CD4-positive, CD25-positive, alpha-beta regulatory T cell (primary cell): ENCODE measurements around the gene CBLN1. TPM values are rescaled to one million over a fixed set of nuclear protein-coding genes. Genes with fewer than 3 reads are reported as not detected.

Source experiments
- ATAC-seq, 2 donors: fragments of 150-1000 bp; cut with Tn5 transposase; one replicate each; pipeline ENCODE4 v1.10.0; 2021; ENCODE audit warnings: low read depth in 2 of 2, moderate number of reproducible peaks in 2 of 2, moderate library complexity in 1 of 2
- DNase-seq, 3 donors: peaks; one replicate each; pipeline versions ENCODE4 v3.0.0 to v3.0.0-alpha.2; 2012 to 2022; ENCODE audit warnings: mixed read lengths in 1 of 3
- H3K27ac ChIP-seq: one replicate; pipeline ENCODE4 v1.7.0; 2013; ENCODE audit warnings: mild to moderate bottlenecking, low read length; ENCODE audit not compliant: insufficient read depth, poor library complexity, severe bottlenecking
- H3K27me3 ChIP-seq: one replicate; pipeline ENCODE4 v1.7.0; 2013; ENCODE audit warnings: low read length; ENCODE audit not compliant: control insufficient read depth, insufficient read depth
- H3K36me3 ChIP-seq: one replicate; pipeline ENCODE4 v1.7.0; 2013; ENCODE audit warnings: mild to moderate bottlenecking, low read length, moderate library complexity; ENCODE audit not compliant: control insufficient read depth, insufficient read depth
- H3K4me1 ChIP-seq: 2 replicates; pipeline ENCODE4 v1.7.0; 2013; ENCODE audit warnings: mild to moderate bottlenecking, low read length; ENCODE audit not compliant: insufficient read depth, control insufficient read depth, poor library complexity, severe bottlenecking
- H3K4me3 ChIP-seq: one replicate; pipeline ENCODE4 v1.7.0; 2013; ENCODE audit warnings: low read depth, mild to moderate bottlenecking, low read length, moderate library complexity
- H3K9me3 ChIP-seq, 2 experiments: 1 replicate in 1 of 2; 2 replicates in 1 of 2; pipeline ENCODE4 v1.7.0; 2013; ENCODE audit warnings: low read length in 2 of 2, mild to moderate bottlenecking in 1 of 2, moderate library complexity in 1 of 2; ENCODE audit not compliant: control insufficient read depth in 2 of 2
- H3K27ac Mint-ChIP-seq, 3 donors: one replicate each; pipeline ENCODE4 v1.8.0; 2020 to 2022; ENCODE audit warnings: mild to moderate bottlenecking in 3 of 3, mixed read lengths in 3 of 3, moderate library complexity in 2 of 3
- H3K27me3 Mint-ChIP-seq: one replicate; pipeline ENCODE4 v1.8.0; 2022; ENCODE audit warnings: mild to moderate bottlenecking, mixed read lengths
- H3K36me3 Mint-ChIP-seq: one replicate; pipeline ENCODE4 v1.8.0; 2020; ENCODE audit warnings: mixed read lengths
- H3K4me1 Mint-ChIP-seq, 4 donors: one replicate each; pipeline ENCODE4 v1.8.0; 2020 to 2022; ENCODE audit warnings: mixed read lengths in 4 of 4, mild to moderate bottlenecking in 1 of 4
- H3K4me3 Mint-ChIP-seq, 4 donors: one replicate each; pipeline ENCODE4 v1.8.0; 2020 to 2022; ENCODE audit warnings: mild to moderate bottlenecking in 4 of 4, mixed read lengths in 4 of 4, moderate library complexity in 3 of 4
- H3K9me3 Mint-ChIP-seq, 7 donors: one replicate each; pipeline ENCODE4 v1.8.0; 2020 to 2022; ENCODE audit warnings: mixed read lengths in 7 of 7, mild to moderate bottlenecking in 3 of 7, moderate library complexity in 2 of 7
- polyA plus RNA-seq, 4 donors: library from polyadenylated mRNA; unstranded; fragments of 300-500 nt; fragmentation: Illumina TruSeq; gene quantifications; one replicate each; pipeline ENCODE4 v1.2.3, GENCODE V29; 2021
- total RNA-seq: library from RNA; stranded (reverse); gene quantifications from one replicate; pipeline ENCODE4 v1.2.3, GENCODE V29; 2022

Gene CBLN1
- total and polyA plus RNA-seq, 5 donors from 2014 or later, result not detected

GRCh38 chr16:49268667-49269066, 13.0 kb downstream of the CBLN1 start:
- Histone ChIP-seq H3K36me3 (no peaks in the 10 kb centered on the region), H3K27ac (no peak overlapping the region), H3K27me3 (peaks cover 7% of the 10 kb centered on the region), H3K9me3 (no peaks in the 10 kb centered on the region), H3K4me1 (no peaks in the 10 kb centered on the region), H3K4me3 (no peak overlapping the region)
- Mint-ChIP-seq H3K4me1 (no peaks in the 10 kb centered on the region), H3K9me3 (peaks cover 0 to 10% (median 2%) of the 10 kb centered on the region in 7 donors), H3K4me3 (no peak overlapping the region), H3K27me3 (peaks cover 10% of the 10 kb centered on the region), H3K36me3 (no peaks in the 10 kb centered on the region), H3K27ac (no peak overlapping the region)
- DNase-seq, result no peak
- no peak for ATAC-seq

GRCh38 chr16:49262501-49262900, 19.1 kb downstream of the CBLN1 start:
- Histone ChIP-seq H3K36me3 (no peaks in the 10 kb centered on the region), H3K9me3 (no peaks in the 10 kb centered on the region), H3K4me3 (no peak overlapping the region), H3K4me1 (no peaks in the 10 kb centered on the region), H3K27ac (no peak overlapping the region), H3K27me3 (no peaks in the 10 kb centered on the region)
- Mint-ChIP-seq H3K27me3 (no peaks in the 10 kb centered on the region), H3K27ac (no peak overlapping the region), H3K36me3 (no peaks in the 10 kb centered on the region), H3K4me1 (no peaks in the 10 kb centered on the region), H3K9me3 (peaks cover 1 to 7% (median 4%) of the 10 kb centered on the region in 7 donors), H3K4me3 (no peak overlapping the region)
- ATAC-seq (no peak), DNase-seq (no peak)

GRCh38 chr16:49261930-49262329, 19.7 kb downstream of the CBLN1 start:
- Mint-ChIP-seq H3K9me3 (peaks cover 1 to 7% (median 4%) of the 10 kb centered on the region in 7 donors), H3K4me1 (no peaks in the 10 kb centered on the region), H3K27ac (no peak overlapping the region), H3K27me3 (no peaks in the 10 kb centered on the region), H3K4me3 (no peak overlapping the region), H3K36me3 (no peaks in the 10 kb centered on the region)
- Histone ChIP-seq H3K36me3 (no peaks in the 10 kb centered on the region), H3K27me3 (no peaks in the 10 kb centered on the region), H3K4me3 (no peak overlapping the region), H3K4me1 (no peaks in the 10 kb centered on the region), H3K27ac (no peak overlapping the region), H3K9me3 (no peaks in the 10 kb centered on the region)
- ATAC-seq, result no peak
- DNase-seq, result no peak

GRCh38 chr16:49260956-49261530, 20.6 kb downstream of the CBLN1 start:
- H3K4me1 ChIP-seq, result no peaks in the 10 kb centered on the region
- no peaks in the 10 kb centered on the region for H3K9me3 ChIP-seq
- no peaks in the 10 kb centered on the region for H3K27me3 ChIP-seq
- no peaks in the 10 kb centered on the region for H3K4me1 Mint-ChIP-seq
- no peaks in the 10 kb centered on the region for H3K36me3 Mint-ChIP-seq
- H3K27ac Mint-ChIP-seq, result no peak overlapping the region
- H3K27ac ChIP-seq, result no peak overlapping the region
- H3K9me3 Mint-ChIP-seq, result peaks cover 0 to 12% (median 4%) of the 10 kb centered on the region in 7 donors
- H3K27me3 Mint-ChIP-seq, result no peaks in the 10 kb centered on the region
- H3K4me3 ChIP-seq, result no peak overlapping the region
- no peak for ATAC-seq
- no peaks in the 10 kb centered on the region for H3K36me3 ChIP-seq
- no peak overlapping the region for H3K4me3 Mint-ChIP-seq
- no peak for DNase-seq

- H3K4me1 Mint-ChIP-seq, result no peaks in the 10 kb centered on the region
- H3K9me3 Mint-ChIP-seq, result peaks cover 0 to 20% (median 4%) of the 10 kb centered on the region in 7 donors
- no peaks in the 10 kb centered on the region for H3K27me3 ChIP-seq
- no peak overlapping the region for H3K4me3 Mint-ChIP-seq
- no peak for DNase-seq
- H3K36me3 ChIP-seq, result no peaks in the 10 kb centered on the region
- no peak overlapping the region for H3K27ac Mint-ChIP-seq
- H3K4me1 ChIP-seq, result no peaks in the 10 kb centered on the region
- no peak for ATAC-seq
- no peaks in the 10 kb centered on the region for H3K9me3 ChIP-seq
- no peaks in the 10 kb centered on the region for H3K27me3 Mint-ChIP-seq
- no peak overlapping the region for H3K4me3 ChIP-seq
- H3K36me3 Mint-ChIP-seq, result no peaks in the 10 kb centered on the region
- H3K27ac ChIP-seq, result no peak overlapping the region
These were observed 21.4 kb downstream of the CBLN1 start for GRCh38 chr16:49260253-49260652.

- ATAC-seq (no peak), DNase-seq (no peak)
- Histone ChIP-seq H3K27ac (no peak overlapping the region), H3K4me1 (no peaks in the 10 kb centered on the region), H3K4me3 (no peak overlapping the region), H3K9me3 (no peaks in the 10 kb centered on the region), H3K27me3 (no peaks in the 10 kb centered on the region), H3K36me3 (no peaks in the 10 kb centered on the region)
- H3K27ac Mint-ChIP-seq, result no peak overlapping the region
- no peaks in the 10 kb centered on the region for H3K4me1 Mint-ChIP-seq
- H3K27me3 Mint-ChIP-seq, result no peaks in the 10 kb centered on the region
- H3K9me3 Mint-ChIP-seq, result peaks cover 0 to 18% (median 4%) of the 10 kb centered on the region in 7 donors
- no peak overlapping the region for H3K4me3 Mint-ChIP-seq
- no peaks in the 10 kb centered on the region for H3K36me3 Mint-ChIP-seq
These were observed 22.3 kb downstream of the CBLN1 start for GRCh38 chr16:49259330-49259729.

- no peak for DNase-seq
- no peaks in the 10 kb centered on the region for H3K36me3 ChIP-seq
- peaks cover 7% of the 10 kb centered on the region for H3K27me3 Mint-ChIP-seq
- no peak overlapping the region for H3K4me3 Mint-ChIP-seq
- H3K9me3 ChIP-seq, result no peaks in the 10 kb centered on the region
- no peaks in the 10 kb centered on the region for H3K4me1 Mint-ChIP-seq
- no peaks in the 10 kb centered on the region for H3K27me3 ChIP-seq
- H3K27ac ChIP-seq, result no peak overlapping the region
- ATAC-seq, result no peak
- H3K27ac Mint-ChIP-seq, result no peak overlapping the region
- H3K9me3 Mint-ChIP-seq, result peaks cover 0 to 6% (median 0%) of the 10 kb centered on the region in 7 donors
- no peaks in the 10 kb centered on the region for H3K4me1 ChIP-seq
- no peak overlapping the region for H3K4me3 ChIP-seq
- no peaks in the 10 kb centered on the region for H3K36me3 Mint-ChIP-seq
These were observed 30.9 kb downstream of the CBLN1 start for GRCh38 chr16:49250689-49251088.

GRCh38 chr16:49248227-49248626, 33.4 kb downstream of the CBLN1 start:
- Mint-ChIP-seq H3K4me1 (no peaks in the 10 kb centered on the region), H3K4me3 (no peak overlapping the region), H3K27ac (no peak overlapping the region)

More at GRCh38 chr16:49248227-49248626, 33.4 kb downstream of the CBLN1 start:
- Histone ChIP-seq H3K9me3 (no peaks in the 10 kb centered on the region), H3K27ac (no peak overlapping the region), H3K36me3 (no peaks in the 10 kb centered on the region), H3K27me3 (no peaks in the 10 kb centered on the region), H3K4me3 (no peak overlapping the region), H3K4me1 (no peaks in the 10 kb centered on the region)
- Mint-ChIP-seq H3K9me3 (peaks cover 0 to 3% (median 0%) of the 10 kb centered on the region in 7 donors), H3K27me3 (peaks cover 7% of the 10 kb centered on the region), H3K36me3 (no peaks in the 10 kb centered on the region)
- ATAC-seq (no peak), DNase-seq (no peak)
